GM19372 (cell line): ENCODE results near the gene HMGB1.
A peak's percentile ranks its signal among the peaks of the same experiment; 100 is the strongest.

Source experiments
- ATAC-seq: cut with Tn5 transposase; IDR thresholded peaks from one replicate; pipeline ENCODE4 v1.9.1; 2021; ENCODE audit warnings: mild to moderate bottlenecking, low read depth, moderate library complexity; ENCODE audit not compliant: unreplicated experiment

HMGB1 gene

GRCh38 chr13:30465593-30466357, at the start of gene HMGB1:
Gene HMGB1 (minus strand): TSS chr13:30465936. CDS start chr13:30463680, 2,256 bp downstream.
- peak; percentile 87 for ATAC-seq

GRCh38 chr13:30510811-30511371, 45.2 kb upstream of the HMGB1 start:
- no peak for ATAC-seq

- ATAC-seq, result no peak
Observed at GRCh38 chr13:30510091-30510490, 44.4 kb upstream of the HMGB1 start.

- no peak for ATAC-seq
Observed at GRCh38 chr13:30509254-30510050, 43.7 kb upstream of the HMGB1 start.

- no peak for ATAC-seq
Observed at GRCh38 chr13:30504081-30504480, 38.3 kb upstream of the HMGB1 start.

DNA sequence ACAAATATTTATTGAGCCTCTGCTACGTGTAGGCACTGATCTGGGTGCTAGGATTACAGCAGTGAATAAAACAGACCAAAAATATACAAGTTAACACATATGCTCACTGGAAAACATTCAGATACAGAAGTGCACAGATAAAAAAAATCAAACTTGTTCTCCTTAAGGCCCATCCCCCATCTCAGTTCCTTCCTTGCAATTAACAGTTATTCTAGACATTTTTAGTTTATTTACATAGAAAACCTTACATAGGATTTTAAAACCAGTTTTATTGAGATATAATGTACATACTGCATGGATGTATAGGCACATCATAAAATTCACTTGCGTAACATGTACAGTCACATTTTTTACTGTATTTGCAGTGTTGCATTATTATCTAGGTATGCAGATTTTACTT, 36.5 kb upstream of the HMGB1 start:
- no peak for ATAC-seq

GRCh38 chr13:30499338-30499737, 33.6 kb upstream of the HMGB1 start:
- ATAC-seq, result no peak

GRCh38 chr13:30496147-30496546, 30.4 kb upstream of the HMGB1 start:
- no peak for ATAC-seq

DNA sequence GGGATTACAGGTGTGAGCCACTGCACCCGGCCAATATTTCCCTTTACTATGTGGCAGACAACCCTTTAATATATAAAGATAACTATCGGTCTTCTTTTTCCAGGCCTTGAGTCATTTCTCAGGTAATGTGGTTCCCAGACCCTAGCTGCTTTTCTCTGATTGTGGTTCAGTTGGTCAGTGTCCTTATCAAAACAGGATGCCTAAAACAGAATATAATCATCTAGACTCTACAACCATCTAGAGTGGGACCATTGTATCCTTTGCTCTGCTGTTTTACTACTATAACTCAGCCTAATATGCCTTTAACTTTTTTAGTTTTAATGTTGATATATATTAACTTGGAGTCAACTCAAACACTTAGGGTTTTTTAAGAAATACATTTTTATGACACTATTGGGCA, 30.0 kb upstream of the HMGB1 start:
- no peak for ATAC-seq

- ATAC-seq, result no peak
Observed at GRCh38 chr13:30493658-30494381, 28.1 kb upstream of the HMGB1 start.

DNA sequence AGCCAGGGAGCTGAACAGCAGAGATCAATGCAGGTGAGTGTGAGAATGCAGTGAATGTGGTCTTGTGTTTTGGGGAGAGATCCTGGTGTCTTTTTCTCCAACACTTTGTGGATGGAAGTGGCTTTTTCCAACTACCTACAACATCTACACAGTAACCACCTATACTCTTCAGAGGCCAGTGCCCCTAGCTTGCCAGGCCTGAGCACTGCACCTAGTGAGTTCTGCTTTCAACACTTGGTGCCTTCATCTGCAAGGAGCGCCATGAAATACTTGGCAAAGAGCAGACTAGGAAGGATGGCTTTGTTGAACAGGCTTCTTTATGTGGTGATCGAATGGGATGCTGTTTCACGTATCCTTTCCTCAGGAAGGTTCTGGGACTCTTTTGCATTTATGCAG, 21.3 kb upstream of the HMGB1 start:
- ATAC-seq, result no peak

- ATAC-seq, result no peak
Observed at GRCh38 chr13:30486230-30487074, 20.7 kb upstream of the HMGB1 start.

DNA sequence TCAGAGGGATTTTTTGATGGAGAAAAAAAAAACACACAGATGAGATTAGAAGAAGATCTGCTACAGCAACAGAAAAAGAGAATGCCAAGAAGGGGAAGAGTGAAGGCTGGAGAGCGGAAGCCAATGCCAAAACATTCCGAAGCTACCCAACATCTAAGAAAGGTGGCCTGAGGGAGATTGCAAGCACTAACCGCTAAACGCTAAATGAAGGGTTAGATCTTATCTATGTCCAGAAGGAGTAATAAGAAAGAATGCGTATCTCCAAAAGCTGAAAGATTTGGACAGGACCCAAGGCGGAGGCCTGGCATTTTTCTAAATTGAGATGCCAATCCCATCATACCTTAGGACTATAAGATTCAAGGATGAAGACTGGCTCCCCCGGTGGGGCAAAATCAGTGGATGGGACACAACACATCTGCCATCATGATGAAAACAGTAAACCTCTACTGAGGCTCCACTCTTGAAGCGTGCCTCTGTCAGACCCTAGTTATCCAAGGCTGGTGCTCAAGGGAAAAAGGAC, 15.6 kb upstream of the HMGB1 start:
- no peak for ATAC-seq

- no peak for ATAC-seq
Observed at GRCh38 chr13:30480292-30480950, 14.7 kb upstream of the HMGB1 start.

DNA sequence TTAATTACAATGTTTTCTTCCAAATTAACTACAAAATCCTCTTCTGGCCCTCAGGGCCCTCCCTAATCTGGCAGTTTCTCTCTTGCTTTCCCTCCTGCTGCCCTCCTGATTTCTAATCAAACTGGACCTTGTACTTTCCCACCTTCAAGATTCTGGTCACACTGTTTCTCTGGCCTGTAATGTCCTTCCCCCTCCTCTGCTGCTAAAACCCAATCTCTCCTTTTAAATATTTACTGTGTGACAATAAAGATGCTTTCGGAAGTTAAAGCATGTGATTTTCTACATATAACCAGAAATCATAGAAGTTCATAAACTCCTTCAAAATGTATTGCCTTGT, 14.1 kb upstream of the HMGB1 start:
- no peak for ATAC-seq

DNA sequence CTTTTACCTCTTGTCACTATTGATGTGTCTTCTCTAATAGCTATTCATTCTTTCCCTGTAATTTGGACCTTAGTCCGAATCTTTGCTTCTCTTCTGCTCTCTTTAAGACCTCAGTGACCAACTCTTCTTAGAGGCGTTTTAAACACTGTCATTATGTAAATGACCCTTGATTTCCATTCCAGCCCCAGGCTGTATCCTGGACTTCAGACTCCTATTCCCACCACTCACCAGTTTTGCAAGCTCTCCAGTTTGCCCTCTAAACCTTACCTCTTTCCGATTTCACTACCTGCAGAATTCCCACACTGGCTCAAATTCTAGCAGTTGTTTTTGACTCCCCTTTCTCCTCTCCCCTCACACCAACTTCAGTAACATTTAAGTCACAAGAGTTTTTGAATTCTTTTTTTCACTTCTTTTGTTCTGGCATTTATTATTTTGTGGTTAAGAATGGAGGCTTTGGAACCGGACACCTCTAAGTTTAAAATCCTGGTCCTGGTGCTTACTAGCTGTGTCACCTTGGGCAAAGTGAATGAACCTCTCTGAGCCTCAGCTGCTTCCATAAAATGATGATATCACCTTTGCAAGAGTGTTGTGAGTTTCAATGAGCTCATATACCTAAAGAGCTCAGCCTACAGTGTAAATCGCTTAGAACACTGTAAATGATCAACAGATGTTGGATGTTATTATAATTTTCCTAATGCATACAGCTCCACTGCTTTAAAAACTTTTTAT, 13.6 kb upstream of the HMGB1 start:
- no peak for ATAC-seq

DNA sequence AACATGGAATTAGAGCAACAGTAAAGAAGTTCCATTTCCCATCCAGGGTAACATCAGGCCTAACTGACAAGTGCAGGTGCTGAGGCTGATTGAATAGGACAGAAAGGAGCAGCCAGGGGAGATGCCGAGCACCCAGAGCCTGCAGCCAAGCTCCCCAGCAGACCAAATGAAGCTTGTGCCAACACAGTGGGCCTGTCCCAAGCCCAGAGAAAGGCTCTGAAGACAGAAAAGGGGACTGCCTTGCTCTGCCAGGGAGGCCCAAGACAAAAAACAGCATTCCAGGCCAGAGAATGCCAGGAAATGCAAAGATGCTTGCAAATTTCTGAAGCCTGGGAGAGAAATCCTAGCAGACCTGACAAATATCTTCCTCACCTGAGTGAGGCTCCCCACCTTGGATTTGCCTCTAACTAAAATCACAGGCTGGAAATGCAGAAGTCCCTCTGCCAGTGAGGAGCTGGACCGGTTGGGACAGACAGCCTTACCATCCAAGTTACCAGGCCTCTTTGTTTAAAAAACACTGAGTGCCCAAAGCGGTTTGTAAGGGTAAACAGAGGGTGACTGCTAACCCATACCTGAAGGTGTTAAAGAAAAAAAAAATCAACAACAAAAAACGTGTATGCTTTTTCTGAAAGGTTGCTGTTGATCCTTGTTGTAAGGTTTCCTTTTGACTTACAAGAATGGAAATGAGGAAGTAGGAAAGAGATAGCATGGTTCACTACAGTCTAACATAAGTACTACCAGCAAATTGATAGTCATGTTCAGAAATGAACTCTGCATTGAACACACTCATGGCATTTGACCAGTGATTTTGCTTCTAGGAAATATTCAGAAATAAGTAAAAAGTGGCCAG, 11.8 kb upstream of the HMGB1 start:
- ATAC-seq, result peak; percentile 91

DNA sequence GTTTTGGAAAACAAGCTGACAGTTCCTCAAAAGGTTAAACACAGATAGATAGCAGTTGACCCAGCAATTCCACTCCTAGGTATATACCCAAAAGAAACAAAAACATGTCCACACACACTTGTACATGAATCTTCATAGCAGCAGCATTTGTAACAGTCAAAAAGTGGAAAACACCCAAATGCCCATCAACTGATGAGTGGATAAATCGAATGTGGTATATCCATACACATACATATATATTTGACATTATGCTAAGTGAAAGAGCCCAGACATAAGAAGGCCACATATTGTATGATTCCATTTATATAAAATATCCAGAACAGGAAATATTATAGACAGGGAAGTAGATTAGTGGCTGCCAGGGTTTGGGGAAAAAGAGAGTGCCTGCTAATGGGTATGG, 7.9 kb upstream of the HMGB1 start:
- no peak for ATAC-seq
